KOPT-K1 (cell line): Measurements from ENCODE around the gene HBG1.
"Not testable (repeated sequence)": the region's sequence is repeated elsewhere in the genome, so short reads cannot be mapped to it uniquely, and the experiment has no call there.

Source experiments
- H3K27ac ChIP-seq: fragments of 200-600 bp; sonication (generic); 2 replicates; pipeline ENCODE4 v1.5.1; 2016; ENCODE audit warnings: antibody characterized with exemption, mild to moderate bottlenecking, low read depth, low read length; ENCODE audit not compliant: poor library complexity, severe bottlenecking
- H3K36me3 ChIP-seq: fragments of 200-600 bp; sonication (generic); 2 replicates; pipeline ENCODE4 v1.5.1; 2017; ENCODE audit warnings: antibody characterized with exemption, mild to moderate bottlenecking, low read length, moderate library complexity; ENCODE audit not compliant: insufficient read depth
- H3K9me3 ChIP-seq: fragments of 200-600 bp; sonication (generic); 2 replicates; pipeline ENCODE4 v1.5.1; 2017; ENCODE audit warnings: antibody characterized with exemption, low read length, mild to moderate bottlenecking; ENCODE audit not compliant: insufficient read depth, poor library complexity, severe bottlenecking

Gene HBG1

DNA sequence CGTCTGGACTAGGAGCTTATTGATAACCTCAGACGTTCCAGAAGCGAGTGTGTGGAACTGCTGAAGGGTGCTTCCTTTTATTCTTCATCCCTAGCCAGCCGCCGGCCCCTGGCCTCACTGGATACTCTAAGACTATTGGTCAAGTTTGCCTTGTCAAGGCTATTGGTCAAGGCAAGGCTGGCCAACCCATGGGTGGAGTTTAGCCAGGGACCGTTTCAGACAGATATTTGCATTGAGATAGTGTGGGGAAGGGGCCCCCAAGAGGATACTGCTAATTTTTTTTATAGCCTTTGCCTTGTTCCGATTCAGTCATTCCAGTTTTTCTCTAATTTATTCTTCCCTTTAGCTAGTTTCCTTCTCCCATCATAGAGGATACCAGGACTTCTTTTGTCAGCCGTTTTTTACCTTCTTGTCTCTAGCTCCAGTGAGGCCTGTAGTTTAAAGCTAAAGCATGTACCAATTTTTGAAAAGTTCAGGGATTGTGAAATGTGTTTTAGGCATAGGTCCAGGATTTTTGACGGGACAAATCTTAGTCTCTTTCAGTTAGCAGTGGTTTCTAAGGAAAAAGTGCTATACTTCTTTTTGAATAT is at the start of gene HBG1:
Gene HBG1 (minus strand): TSS at position 51 of the 590 bp plus-strand sequence. CDS start 53 bp downstream, outside the sequence.
- not testable (repeated sequence) for H3K36me3 ChIP-seq, H3K9me3 ChIP-seq, H3K27ac ChIP-seq

GRCh38 chr11:5298451-5298850 is 48.8 kb upstream of the HBG1 start:
- no peaks in the 10 kb centered on the region for H3K36me3 ChIP-seq
- no peaks in the 10 kb centered on the region for H3K9me3 ChIP-seq
- H3K27ac ChIP-seq, result no peak overlapping the region

DNA sequence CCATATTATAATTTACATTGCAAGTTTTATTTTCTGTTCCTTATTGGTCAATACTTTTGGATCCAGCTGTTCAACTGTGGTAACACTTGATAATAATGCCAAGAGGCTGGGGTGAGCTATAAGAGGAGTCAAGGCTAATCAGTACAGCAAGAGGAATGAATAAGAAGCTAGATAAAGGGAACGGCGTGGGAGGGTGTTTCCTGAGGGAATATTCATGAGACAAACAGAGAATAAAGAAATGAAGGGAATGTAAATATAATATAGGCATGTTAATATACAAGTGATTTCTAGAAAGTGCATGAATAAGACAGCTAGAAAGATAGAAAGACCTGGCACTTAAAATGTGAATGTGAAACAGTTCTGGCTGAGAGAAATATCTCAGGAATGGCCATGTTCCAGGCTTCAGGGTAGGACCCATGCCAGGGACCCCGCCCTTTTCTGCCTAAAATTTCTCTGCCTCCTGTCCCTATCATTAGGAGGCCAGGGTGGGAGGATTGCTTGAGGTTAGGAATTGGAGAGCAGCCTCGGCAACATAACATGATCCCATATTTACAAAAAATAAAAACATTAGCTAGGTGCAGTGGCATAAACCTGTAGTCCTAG is 48.2 kb upstream of the HBG1 start:
- Histone ChIP-seq H3K9me3 (no peaks in the 10 kb centered on the region), H3K27ac (no peak overlapping the region)

GRCh38 chr11:5294342-5294995 is 44.8 kb upstream of the HBG1 start:
- H3K27ac ChIP-seq, result not testable (repeated sequence)

More for the DNA sequence above, 48.2 kb upstream of the HBG1 start:
- H3K36me3 ChIP-seq, result no peaks in the 10 kb centered on the region

DNA sequence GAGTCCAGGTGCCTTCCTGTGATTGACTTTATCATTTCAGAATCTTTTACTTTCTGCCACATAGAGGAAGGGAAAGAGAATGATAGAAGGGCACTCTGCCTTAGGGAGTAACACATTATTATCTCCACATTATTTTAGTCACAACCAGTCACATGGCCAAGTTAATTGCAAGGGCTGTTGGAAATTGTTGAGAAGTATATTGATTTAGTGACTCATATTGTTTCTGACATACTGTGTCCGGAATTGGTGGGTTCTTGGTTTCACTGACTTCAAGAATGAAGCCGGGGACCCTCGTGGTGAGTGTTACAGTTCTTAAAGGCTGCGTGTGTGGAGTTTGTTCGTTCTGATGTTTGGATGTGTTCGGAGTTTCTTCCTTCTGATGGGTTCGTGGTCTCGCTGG is 43.4 kb upstream of the HBG1 start:
- H3K27ac ChIP-seq, result no peak overlapping the region

More at GRCh38 chr11:5294342-5294995, 44.8 kb upstream of the HBG1 start:
- not testable (repeated sequence) for H3K36me3 ChIP-seq, H3K9me3 ChIP-seq

DNA sequence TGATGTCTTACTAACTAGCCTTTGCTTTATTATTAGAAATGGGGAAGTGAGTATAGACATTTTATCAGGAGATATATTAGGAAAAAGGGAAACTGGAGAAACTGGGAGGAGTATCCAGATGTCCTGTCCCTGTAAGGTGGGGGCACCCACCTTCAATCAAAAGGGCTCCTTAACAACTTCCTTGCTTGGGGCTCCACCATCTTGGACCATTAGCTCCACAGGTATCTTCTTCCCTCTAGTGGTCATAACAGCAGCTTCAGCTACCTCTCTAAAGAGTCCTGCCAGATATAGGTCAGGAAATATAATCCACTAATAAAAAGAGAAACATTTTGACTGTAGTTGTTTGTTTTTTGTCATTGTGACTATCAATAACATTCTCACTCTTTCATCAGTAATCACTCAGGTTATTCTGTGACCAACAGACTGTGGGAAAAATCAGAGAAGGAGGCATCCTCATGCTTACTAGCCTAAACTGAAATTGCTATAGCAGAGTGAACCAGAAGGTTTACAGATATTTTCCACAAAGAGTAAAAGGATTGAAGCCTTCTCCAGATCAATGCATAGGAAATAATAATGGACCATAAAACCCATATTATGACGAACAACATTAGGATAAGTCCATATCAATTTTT is 41.7 kb upstream of the HBG1 start:
- H3K36me3 ChIP-seq, result no peaks in the 10 kb centered on the region
- H3K27ac ChIP-seq, result no peak overlapping the region
- no peaks in the 10 kb centered on the region for H3K9me3 ChIP-seq

More for the DNA sequence above, 43.4 kb upstream of the HBG1 start:
- Histone ChIP-seq H3K9me3 (no peaks in the 10 kb centered on the region), H3K36me3 (no peaks in the 10 kb centered on the region)

DNA sequence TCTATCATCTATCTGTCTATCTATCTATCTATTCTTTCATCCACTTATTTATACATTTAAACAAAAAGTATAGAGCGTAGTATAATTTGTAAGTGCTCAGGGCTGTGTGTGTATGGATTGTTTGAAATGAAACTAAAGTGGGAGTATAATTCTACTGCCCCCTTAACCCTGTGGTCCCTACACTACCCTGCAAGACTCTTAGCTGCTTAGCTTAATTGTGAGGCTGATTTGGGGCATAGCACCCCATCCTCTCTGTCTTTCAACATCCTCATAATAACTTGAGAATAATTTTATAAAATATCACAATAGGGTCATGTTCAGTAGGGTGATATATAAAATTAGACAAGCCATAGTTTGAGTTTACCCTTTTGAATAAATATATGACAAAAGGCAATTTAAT is 40.4 kb upstream of the HBG1 start:
- no peaks in the 10 kb centered on the region for H3K36me3 ChIP-seq
- no peaks in the 10 kb centered on the region for H3K9me3 ChIP-seq
- H3K27ac ChIP-seq, result no peak overlapping the region

DNA sequence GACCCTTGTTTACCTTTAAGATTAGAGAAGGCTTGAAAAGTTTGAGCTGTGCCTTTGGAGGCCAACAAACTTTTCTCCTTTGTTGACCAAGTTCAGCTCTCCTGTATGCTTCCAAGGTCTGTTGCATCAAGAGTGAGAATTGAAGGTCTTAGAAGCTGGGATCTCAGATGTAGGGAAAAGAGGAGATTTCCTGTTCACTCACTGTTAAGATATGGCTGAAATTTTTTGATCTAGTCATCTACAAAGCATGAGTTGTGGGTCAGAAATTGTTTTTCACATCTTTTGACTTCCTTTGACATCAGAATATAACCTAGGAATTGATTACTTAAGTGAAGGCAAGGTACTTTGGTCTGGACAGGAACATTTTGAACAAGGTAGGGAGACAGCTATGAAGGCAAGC is 40.0 kb upstream of the HBG1 start:
- H3K9me3 ChIP-seq, result no peaks in the 10 kb centered on the region
- no peak overlapping the region for H3K27ac ChIP-seq
- no peaks in the 10 kb centered on the region for H3K36me3 ChIP-seq

DNA sequence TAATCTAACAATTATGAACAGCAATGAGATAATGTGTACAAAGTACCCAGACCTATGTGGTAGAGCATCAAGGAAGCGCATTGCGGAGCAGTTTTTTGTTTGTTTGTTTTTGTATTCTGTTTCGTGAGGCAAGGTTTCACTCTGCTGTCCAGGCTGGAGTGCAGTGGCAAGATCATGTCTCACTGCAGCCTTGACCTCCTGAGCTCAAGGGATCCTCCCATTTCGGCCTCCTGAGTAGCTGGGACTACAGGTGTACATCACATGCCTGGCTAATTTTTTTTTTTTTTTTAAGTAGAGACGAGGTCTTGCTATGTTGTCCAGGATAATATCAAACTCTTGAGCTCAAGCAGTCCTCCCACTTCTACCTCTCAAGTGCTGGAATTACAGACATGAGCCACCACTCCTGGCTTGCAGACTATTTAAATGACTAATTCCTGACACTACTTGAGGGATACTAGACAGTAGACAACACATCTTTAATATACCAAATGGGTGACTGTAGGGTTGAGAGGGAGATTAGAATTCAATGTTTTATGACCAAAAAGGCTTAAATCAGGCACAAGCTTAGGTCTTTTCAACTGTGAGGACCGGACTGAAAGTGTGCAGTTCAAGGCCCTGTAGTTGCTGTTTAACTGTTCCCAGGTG is 39.4 kb upstream of the HBG1 start:
- no peaks in the 10 kb centered on the region for H3K36me3 ChIP-seq
- no peak overlapping the region for H3K27ac ChIP-seq
- H3K9me3 ChIP-seq, result no peaks in the 10 kb centered on the region

DNA sequence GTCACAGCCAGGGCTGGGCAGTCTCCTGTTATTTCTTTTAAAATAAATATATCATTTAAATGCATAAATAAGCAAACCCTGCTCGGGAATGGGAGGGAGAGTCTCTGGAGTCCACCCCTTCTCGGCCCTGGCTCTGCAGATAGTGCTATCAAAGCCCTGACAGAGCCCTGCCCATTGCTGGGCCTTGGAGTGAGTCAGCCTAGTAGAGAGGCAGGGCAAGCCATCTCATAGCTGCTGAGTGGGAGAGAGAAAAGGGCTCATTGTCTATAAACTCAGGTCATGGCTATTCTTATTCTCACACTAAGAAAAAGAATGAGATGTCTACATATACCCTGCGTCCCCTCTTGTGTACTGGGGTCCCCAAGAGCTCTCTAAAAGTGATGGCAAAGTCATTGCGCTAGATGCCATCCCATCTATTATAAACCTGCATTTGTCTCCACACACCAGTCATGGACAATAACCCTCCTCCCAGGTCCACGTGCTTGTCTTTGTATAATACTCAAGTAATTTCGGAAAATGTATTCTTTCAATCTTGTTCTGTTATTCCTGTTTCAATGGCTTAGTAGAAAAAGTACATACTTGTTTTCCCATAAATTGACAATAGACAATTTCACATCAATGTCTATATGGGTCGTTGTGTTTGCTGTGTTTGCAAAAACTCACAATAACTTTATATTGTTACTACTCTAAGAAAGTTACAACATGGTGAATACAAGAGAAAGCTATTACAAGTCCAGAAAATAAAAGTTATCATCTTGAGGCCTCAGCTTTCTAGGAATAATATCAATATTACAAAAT is 38.6 kb upstream of the HBG1 start:
- Histone ChIP-seq H3K36me3 (no peaks in the 10 kb centered on the region), H3K9me3 (no peaks in the 10 kb centered on the region), H3K27ac (no peak overlapping the region)

DNA sequence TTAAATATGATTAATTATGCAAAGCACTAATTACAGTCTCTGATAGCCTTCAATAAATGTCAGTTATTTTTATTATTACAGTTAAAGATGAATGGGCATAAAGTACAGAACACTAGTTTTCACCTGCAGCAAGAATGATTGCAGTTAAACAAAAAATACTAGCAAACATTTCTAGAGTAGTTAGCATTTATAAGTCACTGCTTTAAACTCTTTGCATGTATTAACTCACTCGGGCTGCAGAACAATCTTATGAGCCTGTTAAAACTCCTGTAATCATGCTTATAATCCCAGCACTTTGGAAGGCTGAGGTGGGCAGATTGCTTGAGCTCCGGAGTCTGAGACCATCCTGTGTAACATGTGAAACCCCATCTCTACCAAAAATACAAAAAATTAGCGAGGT is 37.2 kb upstream of the HBG1 start:
- H3K27ac ChIP-seq, result no peak overlapping the region
- no peaks in the 10 kb centered on the region for H3K9me3 ChIP-seq
- no peaks in the 10 kb centered on the region for H3K36me3 ChIP-seq

DNA sequence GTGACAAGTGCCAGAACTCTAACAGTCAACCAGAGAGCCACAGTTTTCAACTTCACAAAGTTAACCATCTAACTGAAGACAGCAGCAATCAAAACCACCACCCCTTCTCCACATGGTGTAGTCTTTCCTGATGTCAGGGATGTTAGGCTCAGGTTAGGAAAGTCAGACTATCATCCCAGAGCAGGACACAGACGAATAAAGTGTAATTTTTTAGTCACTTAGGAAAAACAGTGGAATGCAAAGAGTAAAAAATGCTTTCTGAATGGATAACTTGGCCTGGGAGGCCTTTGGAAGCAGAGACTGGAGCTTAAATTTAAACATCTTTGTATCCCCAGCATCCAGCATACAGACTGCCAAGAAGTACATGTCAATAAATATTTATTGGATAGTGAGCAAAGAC is 36.7 kb upstream of the HBG1 start:
- Histone ChIP-seq H3K27ac (no peak overlapping the region), H3K36me3 (no peaks in the 10 kb centered on the region), H3K9me3 (no peaks in the 10 kb centered on the region)

- Histone ChIP-seq H3K36me3 (no peaks in the 10 kb centered on the region), H3K27ac (no peak overlapping the region), H3K9me3 (no peaks in the 10 kb centered on the region)
Observed at GRCh38 chr11:5285703-5286340, 36.2 kb upstream of the HBG1 start.

DNA sequence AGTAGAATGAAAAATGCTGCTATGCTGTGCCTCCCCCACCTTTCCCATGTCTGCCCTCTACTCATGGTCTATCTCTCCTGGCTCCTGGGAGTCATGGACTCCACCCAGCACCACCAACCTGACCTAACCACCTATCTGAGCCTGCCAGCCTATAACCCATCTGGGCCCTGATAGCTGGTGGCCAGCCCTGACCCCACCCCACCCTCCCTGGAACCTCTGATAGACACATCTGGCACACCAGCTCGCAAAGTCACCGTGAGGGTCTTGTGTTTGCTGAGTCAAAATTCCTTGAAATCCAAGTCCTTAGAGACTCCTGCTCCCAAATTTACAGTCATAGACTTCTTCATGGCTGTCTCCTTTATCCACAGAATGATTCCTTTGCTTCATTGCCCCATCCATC is 35.0 kb upstream of the HBG1 start:
- no peaks in the 10 kb centered on the region for H3K9me3 ChIP-seq
- no peaks in the 10 kb centered on the region for H3K36me3 ChIP-seq
- H3K27ac ChIP-seq, result no peak overlapping the region
